CD14-positive monocyte (primary cell): ENCODE data around the gene SARNP. TPM values are rescaled to one million over a fixed set of nuclear protein-coding genes. Genes with fewer than 3 reads are reported as not detected.

ENCODE experiments used
- DNase-seq, 3 donors: peaks; one replicate each; pipeline ENCODE4 v3.0.0-alpha.2; 2011 to 2022
- H2AFZ ChIP-seq: 2 replicates; pipeline ENCODE4 v1.6.0; 2012; ENCODE audit warnings: mild to moderate bottlenecking, low read depth, low read length, inconsistent platforms; ENCODE audit not compliant: insufficient read depth, poor library complexity, severe bottlenecking
- H3K27ac ChIP-seq, 2 donors: 1 replicate in 1 of 2; 2 replicates in 1 of 2; pipeline ENCODE4 v1.5.1; 2012 to 2013; ENCODE audit warnings: low read length in 2 of 2, control low read depth in 1 of 2, inconsistent platforms in 1 of 2, low read depth in 1 of 2, mild to moderate bottlenecking in 1 of 2
- H3K27me3 ChIP-seq, 2 donors: one replicate each; pipeline versions ENCODE4 v1.6.0 to v1.6.1; 2011 to 2013; ENCODE audit warnings: low read length in 2 of 2; ENCODE audit not compliant: control insufficient read depth in 2 of 2, insufficient read depth in 2 of 2
- H3K36me3 ChIP-seq, 2 donors: replicated peaks in 1 of 2; 1 replicate in 1 of 2; 2 replicates in 1 of 2; pipeline versions ENCODE4 v1.5.1 to v1.6.1; 2012 to 2013; ENCODE audit warnings: low read length in 2 of 2, control low read depth in 1 of 2, inconsistent platforms in 1 of 2, mild to moderate bottlenecking in 1 of 2; ENCODE audit not compliant: insufficient read depth in 2 of 2, control insufficient read depth in 1 of 2
- H3K4me1 ChIP-seq, 2 donors: 1 replicate in 1 of 2; 2 replicates in 1 of 2; pipeline versions ENCODE4 v1.5.1 to v1.6.1; 2012 to 2013; ENCODE audit warnings: low read length in 2 of 2, control low read depth in 1 of 2, inconsistent platforms in 1 of 2, mild to moderate bottlenecking in 1 of 2, moderate library complexity in 1 of 2; ENCODE audit not compliant: insufficient read depth in 2 of 2, control insufficient read depth in 1 of 2
- H3K4me2 ChIP-seq: replicated peaks from 2 replicates; pipeline ENCODE3; 2012; ENCODE audit warnings: low read length, moderate library complexity, mild to moderate bottlenecking; ENCODE audit not compliant: poor library complexity, severe bottlenecking; ENCODE audit errors: extremely low read depth
- H3K4me3 ChIP-seq, 3 experiments: fragments of 200-600 bp in 1 of 3; sonication (generic) in 1 of 3; replicated peaks in 1 of 3; 1 replicate in 2 of 3; 2 replicates in 1 of 3; pipeline ENCODE4 v1.5.1; 2011 to 2013; ENCODE audit warnings: low read length in 3 of 3, mild to moderate bottlenecking in 3 of 3, control low read depth in 2 of 3, low read depth in 2 of 3, inconsistent platforms in 1 of 3, moderate library complexity in 1 of 3
- H3K79me2 ChIP-seq: 2 replicates; pipeline ENCODE4 v1.6.0; 2012; ENCODE audit warnings: mild to moderate bottlenecking, control low read depth, inconsistent platforms, low read length, moderate library complexity; ENCODE audit not compliant: insufficient read depth
- H3K9ac ChIP-seq: 2 replicates; pipeline ENCODE4 v1.6.0; 2017; ENCODE audit warnings: low read length, mild to moderate bottlenecking; ENCODE audit not compliant: insufficient read depth, poor library complexity, severe bottlenecking
- H3K9me3 ChIP-seq, 2 donors: replicated peaks in 1 of 2; 1 replicate in 1 of 2; 2 replicates in 1 of 2; pipeline versions ENCODE4 v1.5.1 to v1.6.1; 2012 to 2013; ENCODE audit warnings: low read length in 2 of 2, control low read depth in 1 of 2; ENCODE audit not compliant: control insufficient read depth in 1 of 2, insufficient read depth in 1 of 2
- H4K20me1 ChIP-seq: 2 replicates; pipeline ENCODE4 v1.6.0; 2012; ENCODE audit warnings: mild to moderate bottlenecking, low read length, control low read depth, moderate library complexity; ENCODE audit not compliant: insufficient read depth
- H3K27ac Mint-ChIP-seq, 7 donors: one replicate each; pipeline ENCODE4 v1.8.0; 2020; ENCODE audit warnings: mild to moderate bottlenecking in 7 of 7, mixed read lengths in 7 of 7, moderate library complexity in 6 of 7, inconsistent platforms in 2 of 7
- H3K27me3 Mint-ChIP-seq, 3 donors: one replicate each; pipeline ENCODE4 v1.8.0; 2021 to 2022; ENCODE audit warnings: low read depth in 3 of 3, mild to moderate bottlenecking in 3 of 3, mixed read lengths in 3 of 3, moderate library complexity in 3 of 3, inconsistent platforms in 1 of 3
- H3K36me3 Mint-ChIP-seq, 2 donors: one replicate each; pipeline ENCODE4 v1.8.0; 2020; ENCODE audit warnings: mixed read lengths in 2 of 2, inconsistent platforms in 1 of 2, mild to moderate bottlenecking in 1 of 2
- H3K4me1 Mint-ChIP-seq: one replicate; pipeline ENCODE4 v1.8.0; 2020; ENCODE audit warnings: mild to moderate bottlenecking, mixed read lengths
- H3K4me3 Mint-ChIP-seq, 2 donors: one replicate each; pipeline ENCODE4 v1.8.0; 2020; ENCODE audit warnings: mild to moderate bottlenecking in 2 of 2, mixed read lengths in 2 of 2, moderate library complexity in 1 of 2
- H3K9me3 Mint-ChIP-seq, 7 donors: one replicate each; pipeline ENCODE4 v1.8.0; 2020 to 2022; ENCODE audit warnings: mixed read lengths in 7 of 7, mild to moderate bottlenecking in 6 of 7, moderate library complexity in 6 of 7, inconsistent platforms in 2 of 7
- WGBS: methylation state at CpG from one replicate; pipeline ENCODE4 v1.1.5; 2013; ENCODE audit warnings: missing lambda C conversion rate; ENCODE audit not compliant: insufficient coverage; 5-methylcytosine and 5-hydroxymethylcytosine counted together
- intact Hi-C, 2 donors: fragments of 100-400 bp; cut with micrococcal nuclease; formaldehyde crosslinking; loops; one replicate each; pipeline versions ENCODE4 v1.15.0 to v1.15.1; 2023
- polyA plus RNA-seq, 3 donors: library from polyadenylated mRNA; depleted of rRNA in 1 of 3; unstranded in 2 of 3; stranded (reverse) in 1 of 3; fragments of 300-500 nt in 2 of 3; fragments of >200 nt in 1 of 3; fragmentation: Illumina TruSeq in 2 of 3; gene quantifications; 1 replicate in 2 of 3; 2 replicates in 1 of 3; pipeline ENCODE4 v1.2.3, GENCODE V29; 2012 to 2021
- TF ChIP-seq, protein P1 (sequence below): fragments of 200-600 bp; IDR thresholded peaks from one replicate; pipeline ENCODE4 v1.8.0; 2022; ENCODE audit warnings: antibody characterized with exemption, mild to moderate bottlenecking

Gene SARNP
- polyA plus RNA-seq, 3 donors = 28.9 to 139 (median 98.6) TPM

- Mint-ChIP-seq H3K36me3 (peaks cover 44 to 46% of the 10 kb centered on the region in 2 donors), H3K4me1 (peaks cover 51% of the 10 kb centered on the region), H3K27ac (peak overlapping the region; percentile 80 to 97 (median 89)), H3K9me3 (peaks cover 0 to 4% (median 0%) of the 10 kb centered on the region in 7 donors), H3K27me3 (peaks cover 0 to 3% (median 0%) of the 10 kb centered on the region in 3 donors), H3K4me3 (peak overlapping the region; percentile 90)
- peak overlapping the region; percentile 23 for H2AFZ ChIP-seq
- H3K9ac ChIP-seq = peak overlapping the region; percentile 98
- peak overlapping the region; percentile 99 for H3K27ac ChIP-seq
- no peaks in the 10 kb centered on the region for H3K9me3 ChIP-seq
- H3K79me2 ChIP-seq = peaks cover 45% of the 10 kb centered on the region
- peak overlapping the region; percentile 65 to 90 (median 82) for H3K4me3 ChIP-seq
- intact Hi-C loops = loop anchor here in 1 of 2 donors (5.0 kb wide), 1 partner anchor 315 kb away; the partner anchor contains the start of gene RPS26
- peaks cover 33 to 46% of the 10 kb centered on the region in 2 donors for H3K4me1 ChIP-seq
- H3K4me2 ChIP-seq = peak overlapping the region; percentile 97
- H4K20me1 ChIP-seq = peaks cover 51% of the 10 kb centered on the region
- WGBS = 8% methylated on average over 2 of the region's 9 CpGs
- TF ChIP-seq, protein P1, sequence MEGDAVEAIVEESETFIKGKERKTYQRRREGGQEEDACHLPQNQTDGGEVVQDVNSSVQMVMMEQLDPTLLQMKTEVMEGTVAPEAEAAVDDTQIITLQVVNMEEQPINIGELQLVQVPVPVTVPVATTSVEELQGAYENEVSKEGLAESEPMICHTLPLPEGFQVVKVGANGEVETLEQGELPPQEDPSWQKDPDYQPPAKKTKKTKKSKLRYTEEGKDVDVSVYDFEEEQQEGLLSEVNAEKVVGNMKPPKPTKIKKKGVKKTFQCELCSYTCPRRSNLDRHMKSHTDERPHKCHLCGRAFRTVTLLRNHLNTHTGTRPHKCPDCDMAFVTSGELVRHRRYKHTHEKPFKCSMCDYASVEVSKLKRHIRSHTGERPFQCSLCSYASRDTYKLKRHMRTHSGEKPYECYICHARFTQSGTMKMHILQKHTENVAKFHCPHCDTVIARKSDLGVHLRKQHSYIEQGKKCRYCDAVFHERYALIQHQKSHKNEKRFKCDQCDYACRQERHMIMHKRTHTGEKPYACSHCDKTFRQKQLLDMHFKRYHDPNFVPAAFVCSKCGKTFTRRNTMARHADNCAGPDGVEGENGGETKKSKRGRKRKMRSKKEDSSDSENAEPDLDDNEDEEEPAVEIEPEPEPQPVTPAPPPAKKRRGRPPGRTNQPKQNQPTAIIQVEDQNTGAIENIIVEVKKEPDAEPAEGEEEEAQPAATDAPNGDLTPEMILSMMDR = no peak
- DNase-seq = peak in 2 of 3 donors; percentile 50 to 60
- peaks cover 17 to 44% of the 10 kb centered on the region in 2 donors for H3K36me3 ChIP-seq
- no peaks in the 10 kb centered on the region for H3K27me3 ChIP-seq
These were observed 89.8 kb downstream of the SARNP start for GRCh38 chr12:55727643-55728185.

DNA sequence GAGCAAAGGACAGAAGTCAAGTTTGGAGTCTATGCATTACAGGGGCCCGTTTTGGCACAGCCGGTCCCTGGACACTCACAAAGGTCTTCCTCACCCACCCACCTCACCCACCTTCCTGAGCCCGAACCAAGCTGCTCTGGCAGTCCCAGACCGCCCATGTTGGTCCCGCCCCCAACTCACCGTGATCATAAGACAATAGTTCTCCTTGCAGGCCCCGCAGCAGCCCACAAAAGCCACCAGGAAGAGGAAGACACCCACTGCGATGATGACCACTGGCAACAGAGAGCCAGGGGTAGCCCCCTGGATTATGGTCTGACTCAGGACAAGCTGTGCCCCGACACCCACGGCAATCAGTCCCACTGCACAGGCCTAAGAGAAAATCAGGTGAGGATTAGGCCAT lies 90.6 kb downstream of the SARNP start:
- Mint-ChIP-seq H3K36me3 (peaks cover 44 to 50% of the 10 kb centered on the region in 2 donors), H3K9me3 (peaks cover 0 to 4% (median 0%) of the 10 kb centered on the region in 7 donors), H3K27ac (peak overlapping the region in 6 of 7 donors; percentile 76 to 97 (median 90)), H3K4me1 (peaks cover 51% of the 10 kb centered on the region), H3K4me3 (peak overlapping the region; percentile 90), H3K27me3 (peaks cover 0 to 3% (median 0%) of the 10 kb centered on the region in 3 donors)
- peaks cover 17 to 50% of the 10 kb centered on the region in 2 donors for H3K36me3 ChIP-seq
- peak overlapping the region; percentile 97 for H3K4me2 ChIP-seq
- no peak for DNase-seq
- H4K20me1 ChIP-seq = peaks cover 52% of the 10 kb centered on the region
- WGBS = 45% methylated on average over 8 of the region's 10 CpGs
- TF ChIP-seq, protein P1 = no peak
- peak overlapping the region; percentile 98 for H3K9ac ChIP-seq
- H3K79me2 ChIP-seq = peaks cover 45% of the 10 kb centered on the region
- H3K4me1 ChIP-seq = peaks cover 33 to 46% of the 10 kb centered on the region in 2 donors
- H3K4me3 ChIP-seq = peak overlapping the region in 1 of 3 experiments; percentile 90
- no peak overlapping the region for H2AFZ ChIP-seq
- H3K27me3 ChIP-seq = no peaks in the 10 kb centered on the region
- H3K27ac ChIP-seq = peak overlapping the region; percentile 99
- no peaks in the 10 kb centered on the region for H3K9me3 ChIP-seq
- intact Hi-C loops = loop anchor here in 1 of 2 donors (5.0 kb wide), 1 partner anchor 315 kb away; the partner anchor contains the start of gene RPS26
